K562 (cell line): ENCODE results near the gene OSCP1. TPM values are rescaled to one million over a fixed set of nuclear protein-coding genes. Genes with fewer than 3 reads are reported as not detected.

Experiments used
- CC2D1A ChIP-seq: fragments of 450-650 bp; IDR thresholded peaks from 2 replicates; pipeline ENCODE4 v1.6.1; 2017; ENCODE audit warnings: mild to moderate bottlenecking
- CHD2 ChIP-seq: IDR thresholded peaks from 2 replicates; pipeline ENCODE4 v1.6.1; 2011; ENCODE audit warnings: low read depth, low read length
- CHD4 ChIP-seq: fragments of 200-600 bp; sonication (generic); IDR thresholded peaks from 3 replicates; pipeline ENCODE4 v1.6.1; 2012; ENCODE audit warnings: low read depth, mild to moderate bottlenecking, mixed read lengths, low read length, inconsistent platforms; ENCODE audit not compliant: insufficient read depth, insufficient replicate concordance, poor library complexity, severe bottlenecking
- E4F1 ChIP-seq: fragments of 250-450 bp; sonication (Bioruptor Pico); IDR thresholded peaks from 2 replicates; pipeline ENCODE4 v1.5.0; 2021; ENCODE audit warnings: mild to moderate bottlenecking, borderline replicate concordance
- PHF20 ChIP-seq: fragments of 450-650 bp; IDR thresholded peaks from 2 replicates; pipeline ENCODE4 v1.6.1; 2018; ENCODE audit not compliant: partially characterized antibody
- RBM25 ChIP-seq: fragments of 200-400 bp; formaldehyde crosslinking; IDR thresholded peaks from 2 replicates; pipeline ENCODE4 v1.6.1; 2018; ENCODE audit warnings: low read length, low read depth, moderate library complexity; ENCODE audit not compliant: severe bottlenecking
- RCOR1 ChIP-seq, 2 experiments: IDR thresholded peaks; 2 replicates each; pipeline ENCODE4 v1.6.1; 2012; ENCODE audit warnings: low read depth in 2 of 2, low read length in 2 of 2, borderline replicate concordance in 1 of 2, improper control_type of control experiment in 1 of 2
- TBP ChIP-seq: optimal IDR thresholded peaks from 2 replicates; pipeline ENCODE3; 2011; ENCODE audit warnings: low read depth, low read length, improper control_type of control experiment
- ZBTB8A ChIP-seq: fragments of 450-650 bp; IDR thresholded peaks from 2 replicates; pipeline ENCODE4 v1.6.1; 2018; ENCODE audit warnings: mild to moderate bottlenecking, moderate library complexity; ENCODE audit not compliant: partially characterized antibody
- ZKSCAN1 ChIP-seq: fragments of 150-350 bp; IDR thresholded peaks from 2 replicates; pipeline ENCODE4 v1.6.1; 2016; ENCODE audit warnings: low read depth, low read length
- ZKSCAN3 ChIP-seq: fragments of 250-450 bp; sonication (Bioruptor Pico); IDR thresholded peaks from 2 replicates; pipeline ENCODE4 v1.4.0; 2020
- ZNF146 ChIP-seq: IDR thresholded peaks from one replicate; pipeline ENCODE4 v1.6.1; 2018; ENCODE audit warnings: missing compliant biosample characterization; ENCODE audit not compliant: unreplicated experiment
- ZNF263 ChIP-seq: sonication (generic); formaldehyde crosslinking; IDR thresholded peaks from 2 replicates; pipeline ENCODE4 v1.8.0; 2022; ENCODE audit warnings: mild to moderate bottlenecking, missing genetic modification reagents, borderline replicate concordance
- polyA plus RNA-seq, 8 experiments: library from polyadenylated mRNA; depleted of rRNA in 4 of 8; stranded (reverse) in 5 of 8; unstranded in 3 of 8; fragments of >200 nt; fragmentation: Nextera tagmentation in 2 of 8; fragmentation: Illumina TruSeq in 1 of 8; extraction: Ambion mirVana in 2 of 8; extraction: Trizol in 1 of 8; gene quantifications; 2 replicates each; pipeline versions ENCODE4 v1.2.1 to v1.2.3, GENCODE V29; 2011 to 2014; ENCODE audit warnings: inconsistent platforms in 1 of 8, missing spikeins in 1 of 8
- total RNA-seq, 7 experiments: library from RNA; depleted of rRNA in 6 of 7; stranded (reverse); fragments of >200 nt in 6 of 7; fragmentation: Illumina TruSeq in 2 of 7; extraction: Trizol in 2 of 7; gene quantifications; 2 replicates each; pipeline versions ENCODE4 v1.2.1 to v1.2.3, GENCODE V29; 2011 to 2021; ENCODE audit warnings: low replicate concordance in 1 of 7
- TF ChIP-seq, protein P1 (sequence below): sonication (generic); formaldehyde crosslinking; IDR thresholded peaks from 2 replicates; pipeline ENCODE4 v1.8.0; 2022; ENCODE audit warnings: missing genetic modification reagents, mild to moderate bottlenecking, moderate library complexity, borderline replicate concordance
- TF ChIP-seq, protein P2 (sequence below): fragments of 450-650 bp; formaldehyde crosslinking; IDR thresholded peaks from 2 replicates; pipeline ENCODE4 v1.4.0; 2022; ENCODE audit warnings: missing genetic modification characterization
- TF ChIP-seq, protein P3 (sequence below): IDR thresholded peaks from 2 replicates; pipeline ENCODE4 v1.6.1; 2011; ENCODE audit not compliant: insufficient read length; ENCODE audit errors: extremely low read depth

The OSCP1 gene
- total and polyA plus RNA-seq, 9 of the 15 experiments (the other 6 are each of a cell fraction or from before 2014, with no cell fraction given): 0.15 to 0.40 (median 0.33) TPM; not detected in 5

- TF ChIP-seq RCOR1 (IDR thresholded peaks at IDR 0.05; ENCODE audit: borderline replicate concordance in 1 of 2, low read depth in 2 of 2, low read length in 2 of 2) (peak in 1 of 2 experiments; percentile 91; a peak in 3 of 4 replicates), ZNF263 (CRISPR knock-in tag) (peak; percentile 84), PHF20 (no peak), CC2D1A (peak; percentile 61; the same call in 1 of the 2 replicates), CHD4 (peak; percentile 97), E4F1 (CRISPR knock-in tag) (no peak), CHD2 (peak; percentile 32; the same call in 1 of the 2 replicates), ZKSCAN3 (CRISPR knock-in tag) (no peak), ZNF146 (CRISPR knock-in tag) (no peak), ZBTB8A (no peak), RBM25 (peak; percentile 97), ZKSCAN1 (peak; percentile 68; the same call in 1 of the 2 replicates), TBP (no peak)
- TF ChIP-seq, protein P1, sequence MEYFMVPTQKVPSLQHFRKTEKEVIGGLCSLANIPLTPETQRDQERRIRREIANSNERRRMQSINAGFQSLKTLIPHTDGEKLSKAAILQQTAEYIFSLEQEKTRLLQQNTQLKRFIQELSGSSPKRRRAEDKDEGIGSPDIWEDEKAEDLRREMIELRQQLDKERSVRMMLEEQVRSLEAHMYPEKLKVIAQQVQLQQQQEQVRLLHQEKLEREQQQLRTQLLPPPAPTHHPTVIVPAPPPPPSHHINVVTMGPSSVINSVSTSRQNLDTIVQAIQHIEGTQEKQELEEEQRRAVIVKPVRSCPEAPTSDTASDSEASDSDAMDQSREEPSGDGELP (CRISPR knock-in tag): peak; percentile 62
- TF ChIP-seq, protein P2, sequence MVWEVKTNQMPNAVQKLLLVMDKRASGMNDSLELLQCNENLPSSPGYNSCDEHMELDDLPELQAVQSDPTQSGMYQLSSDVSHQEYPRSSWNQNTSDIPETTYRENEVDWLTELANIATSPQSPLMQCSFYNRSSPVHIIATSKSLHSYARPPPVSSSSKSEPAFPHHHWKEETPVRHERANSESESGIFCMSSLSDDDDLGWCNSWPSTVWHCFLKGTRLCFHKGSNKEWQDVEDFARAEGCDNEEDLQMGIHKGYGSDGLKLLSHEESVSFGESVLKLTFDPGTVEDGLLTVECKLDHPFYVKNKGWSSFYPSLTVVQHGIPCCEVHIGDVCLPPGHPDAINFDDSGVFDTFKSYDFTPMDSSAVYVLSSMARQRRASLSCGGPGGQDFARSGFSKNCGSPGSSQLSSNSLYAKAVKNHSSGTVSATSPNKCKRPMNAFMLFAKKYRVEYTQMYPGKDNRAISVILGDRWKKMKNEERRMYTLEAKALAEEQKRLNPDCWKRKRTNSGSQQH (CRISPR knock-in tag): no peak
- TF ChIP-seq, protein P3, sequence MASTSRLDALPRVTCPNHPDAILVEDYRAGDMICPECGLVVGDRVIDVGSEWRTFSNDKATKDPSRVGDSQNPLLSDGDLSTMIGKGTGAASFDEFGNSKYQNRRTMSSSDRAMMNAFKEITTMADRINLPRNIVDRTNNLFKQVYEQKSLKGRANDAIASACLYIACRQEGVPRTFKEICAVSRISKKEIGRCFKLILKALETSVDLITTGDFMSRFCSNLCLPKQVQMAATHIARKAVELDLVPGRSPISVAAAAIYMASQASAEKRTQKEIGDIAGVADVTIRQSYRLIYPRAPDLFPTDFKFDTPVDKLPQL: no peak
These were observed 36.4 kb upstream of the OSCP1 start (continued) for GRCh38 chr1:36486439-36487335.
